GM21367 (cell line): ENCODE data around the gene SKI.

ENCODE experiments used
- ATAC-seq: cut with Tn5 transposase; IDR thresholded peaks from one replicate; pipeline ENCODE4 v1.9.1; 2021; ENCODE audit not compliant: unreplicated experiment

The SKI gene

GRCh38 chr1:2274929-2275475, 46.9 kb downstream of the SKI start:
- ATAC-seq, result no peak

- ATAC-seq, result no peak
Observed at GRCh38 chr1:2275796-2276536, 47.8 kb downstream of the SKI start.

GRCh38 chr1:2276803-2277580, 48.9 kb downstream of the SKI start:
- ATAC-seq, result no peak

DNA sequence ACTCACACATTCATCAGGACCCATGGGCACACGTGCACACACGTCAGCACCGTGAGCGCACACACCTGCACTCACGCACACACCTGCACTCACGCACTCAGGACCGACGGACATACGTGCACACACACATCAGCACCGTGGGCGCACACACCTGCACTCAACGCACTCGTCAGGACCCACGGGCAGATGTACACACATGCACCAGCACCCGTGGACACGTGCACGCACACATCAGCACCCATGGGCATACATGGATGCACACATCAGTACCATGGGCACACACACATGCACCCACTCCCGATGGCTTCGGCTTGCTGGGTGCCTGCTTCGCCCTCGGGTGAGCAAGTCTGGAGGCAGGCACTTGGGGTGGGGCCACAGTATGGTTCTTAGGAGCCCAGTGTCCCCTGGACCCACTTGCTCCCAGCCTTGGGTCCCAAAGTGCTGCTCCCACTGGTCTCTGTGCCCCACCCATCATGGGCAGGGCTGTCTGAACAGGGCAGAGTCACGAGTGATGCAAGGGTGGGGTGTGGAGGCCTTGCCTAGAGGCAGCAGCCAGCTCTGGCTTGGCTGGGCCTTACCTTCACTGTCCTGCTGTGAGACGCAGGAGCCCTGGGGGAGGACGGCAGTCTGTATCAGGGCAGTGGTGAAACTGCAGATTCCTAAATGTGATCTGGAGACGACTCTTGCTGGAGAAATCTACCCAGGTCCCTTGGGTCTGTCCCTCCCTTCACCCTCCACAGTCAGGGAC, 49.8 kb downstream of the SKI start:
- no peak for ATAC-seq

DNA sequence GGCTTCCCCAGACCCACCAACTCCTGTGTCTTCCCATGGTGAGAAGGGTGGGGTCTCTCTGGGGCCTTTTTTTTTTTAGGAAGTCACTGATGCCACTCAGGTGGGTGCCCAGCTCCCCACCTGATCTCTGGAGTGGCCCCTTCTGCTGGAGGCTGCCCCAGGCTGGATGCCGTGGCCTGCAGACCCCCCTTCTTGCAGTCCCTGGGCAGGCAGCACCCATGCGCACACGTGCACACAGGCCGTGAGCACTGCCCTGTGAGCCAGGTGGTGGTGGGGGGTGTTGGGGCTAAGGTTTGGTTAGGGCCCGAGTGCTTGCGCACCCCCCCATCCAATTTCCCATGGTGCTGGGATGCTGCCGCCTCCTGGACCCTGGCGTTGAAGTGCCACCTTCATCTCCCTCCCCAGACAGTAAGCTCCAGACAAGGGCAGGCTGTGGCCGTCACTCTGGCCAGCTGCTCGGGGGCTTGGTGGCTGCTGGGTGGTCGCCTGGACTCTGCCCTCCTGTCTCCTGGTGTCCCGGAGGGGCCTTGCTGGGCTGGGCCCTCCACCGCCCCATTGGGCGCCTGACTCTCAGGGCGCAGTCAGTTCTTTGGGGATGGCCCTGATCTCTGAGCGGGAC, 50.6 kb downstream of the SKI start:
- ATAC-seq, result no peak

DNA sequence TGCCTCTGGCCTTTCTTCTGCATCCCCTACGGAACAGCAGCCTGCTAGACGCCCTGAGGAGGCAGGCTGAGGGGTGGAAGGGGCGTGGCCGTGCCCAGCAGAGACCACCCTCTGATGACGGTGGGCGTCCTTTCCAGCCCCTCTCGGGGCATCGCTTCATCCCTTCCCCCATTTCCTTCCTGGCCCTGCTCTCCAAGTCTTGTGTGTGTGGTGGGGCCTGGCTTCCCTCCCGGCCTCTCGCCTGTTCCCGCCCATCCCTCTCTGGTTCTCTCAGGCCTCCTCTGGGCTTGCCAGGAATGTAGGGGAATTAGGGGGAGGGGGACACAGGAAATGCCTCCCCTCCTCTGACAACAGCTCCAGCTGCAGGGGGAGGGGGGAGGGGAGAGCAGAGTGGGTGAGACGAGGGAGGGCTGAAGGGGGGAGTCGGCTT, 51.1 kb downstream of the SKI start:
- ATAC-seq, result no peak

GRCh38 chr1:2279817-2280216, 51.7 kb downstream of the SKI start:
- ATAC-seq, result no peak

- no peak for ATAC-seq
Observed at GRCh38 chr1:2282556-2283270, 54.6 kb downstream of the SKI start.

DNA sequence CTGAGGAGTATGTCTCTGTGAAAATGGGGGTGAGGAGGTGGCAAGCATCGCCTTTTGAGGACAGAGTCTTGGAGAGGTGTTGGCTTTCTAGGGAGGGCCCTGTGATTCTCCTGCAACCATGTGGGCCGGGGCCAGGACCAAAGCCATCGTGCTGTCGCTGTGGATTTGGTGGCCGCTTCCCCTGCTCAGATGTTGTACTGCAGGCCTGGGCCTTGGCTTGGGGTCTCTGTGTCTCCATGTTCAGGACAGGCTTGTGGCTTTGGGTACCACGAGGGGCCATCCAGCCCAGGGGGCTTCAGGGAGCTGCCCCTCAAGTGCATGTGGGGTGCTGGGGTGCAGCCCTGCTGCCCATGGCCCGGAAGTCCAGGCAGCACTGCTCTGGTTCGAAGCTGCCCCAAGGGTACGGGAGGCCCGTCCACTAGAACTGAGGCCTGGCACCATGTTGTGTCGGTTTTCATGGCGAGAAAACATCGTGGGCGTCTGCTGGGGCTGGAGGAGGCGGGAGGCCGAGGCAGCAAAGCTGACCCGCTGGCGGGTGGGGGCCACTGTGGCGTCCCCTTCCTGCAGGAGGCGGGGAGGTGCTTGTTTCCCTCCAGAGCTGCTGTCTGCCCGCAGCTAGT, 55.4 kb downstream of the SKI start:
- no peak for ATAC-seq

- no peak for ATAC-seq
Observed at GRCh38 chr1:2283991-2284895, 56.1 kb downstream of the SKI start.

DNA sequence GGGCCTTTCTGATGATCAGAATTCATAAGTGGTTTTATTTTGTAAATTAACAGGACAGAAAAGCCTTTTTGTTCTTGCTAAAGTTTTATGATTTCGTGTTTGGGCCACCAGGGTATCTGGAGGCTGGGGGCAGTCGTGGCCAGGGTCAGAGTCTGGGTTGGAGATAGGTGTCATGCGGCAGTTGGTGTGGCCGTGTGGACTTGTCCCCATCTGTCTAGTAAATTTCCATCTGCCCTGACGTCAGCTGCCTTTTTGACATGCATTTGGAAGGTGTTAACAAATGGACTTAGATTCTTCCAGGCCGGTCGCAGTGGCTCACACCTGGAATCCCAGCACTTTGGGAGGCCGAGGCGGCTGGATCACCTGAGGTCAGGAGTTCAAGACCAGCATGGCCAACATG, 56.8 kb downstream of the SKI start:
- no peak for ATAC-seq

GRCh38 chr1:2286923-2287322, 58.8 kb downstream of the SKI start:
- ATAC-seq, result no peak

DNA sequence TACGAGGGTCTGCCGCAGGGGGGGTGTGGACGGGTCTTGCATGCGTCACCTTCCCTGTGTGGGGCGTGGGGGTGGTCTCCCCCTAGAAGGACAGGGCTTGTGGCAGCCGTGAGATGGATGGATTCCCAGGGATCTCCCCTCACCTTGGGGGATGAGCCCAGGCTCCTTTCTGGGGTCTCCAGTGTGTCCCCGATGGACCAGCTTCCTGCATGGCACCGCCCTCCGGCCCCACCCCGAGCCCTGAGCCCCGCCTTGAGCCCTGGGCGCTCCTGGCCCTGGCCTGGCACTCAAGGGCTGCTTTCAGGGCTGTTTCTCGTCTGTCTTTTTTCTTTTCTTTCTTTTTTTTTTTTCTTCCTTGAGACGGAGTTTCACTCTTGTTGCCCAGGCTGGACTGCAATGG, 59.5 kb downstream of the SKI start:
- no peak for ATAC-seq

- ATAC-seq, result no peak
Observed at GRCh38 chr1:2288311-2288710, 60.2 kb downstream of the SKI start.

- ATAC-seq, result no peak
Observed at GRCh38 chr1:2288816-2289536, 60.9 kb downstream of the SKI start.

GRCh38 chr1:2289607-2290006, 61.5 kb downstream of the SKI start:
- no peak for ATAC-seq

DNA sequence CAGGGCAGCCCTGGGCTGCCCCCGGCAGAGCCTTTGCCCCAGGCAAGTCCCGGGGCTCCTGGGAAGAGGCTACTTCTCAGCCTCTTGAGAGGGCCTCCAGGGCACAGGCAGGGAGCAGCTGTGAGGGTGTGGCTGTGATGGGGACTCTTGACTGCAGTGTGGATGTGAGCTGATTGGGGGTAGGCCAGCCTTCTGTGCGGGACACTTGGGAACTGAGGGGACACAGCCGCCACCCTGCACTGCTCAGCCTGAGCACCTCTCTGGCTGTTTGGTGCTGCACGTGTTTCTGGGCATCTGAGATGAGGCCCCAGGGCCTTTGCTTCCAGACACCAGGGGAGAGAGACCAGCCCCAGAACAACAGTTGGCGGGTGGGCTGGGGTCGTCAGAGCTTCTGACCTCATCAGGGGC, 62.1 kb downstream of the SKI start:
- ATAC-seq, result no peak
